ENCODE data around the gene TANGO6.

Gene TANGO6

DNA sequence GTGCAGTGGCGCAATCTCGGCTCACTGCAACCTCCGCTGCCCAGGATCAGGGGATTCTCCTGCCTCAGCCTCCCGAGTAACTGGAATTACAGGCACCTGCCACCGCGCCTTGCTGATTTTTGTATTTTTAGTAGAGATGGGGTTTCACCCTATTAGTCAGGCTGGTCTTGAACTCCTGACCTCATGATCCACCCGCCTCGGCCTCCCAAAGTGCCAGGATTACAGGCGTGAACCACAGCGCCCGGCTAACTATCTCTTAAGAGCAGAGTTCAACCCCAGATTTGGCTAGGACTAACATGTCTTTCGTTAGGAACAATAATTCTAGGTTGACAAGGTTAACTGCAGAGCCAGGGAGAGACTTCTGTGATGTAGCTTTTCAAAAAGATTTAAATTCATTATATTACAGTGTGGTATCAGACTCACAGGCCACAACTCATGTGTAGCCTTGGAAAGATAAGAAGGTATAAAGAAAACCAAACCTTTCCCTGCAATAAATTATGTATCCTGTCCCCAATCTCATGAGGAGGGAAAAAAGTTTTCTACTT is 284.7 kb downstream of the TANGO6 start:
- Histone ChIP-seq H3K36me3 (ENCODE audit: control insufficient read depth in 5 of 5, insufficient read depth in 5 of 5, low read length in 5 of 5) (peaks cover 0 to 6% (median 0%) of the 10 kb centered on the region in 5 donors), H3K4me1 (ENCODE audit: control insufficient read depth in 5 of 5, insufficient read depth in 5 of 5, low read length in 5 of 5) (peaks cover 0 to 28% (median 22%) of the 10 kb centered on the region in 5 donors), H3K9ac (ENCODE audit: low read length in 5 of 5) (no peak overlapping the region), H3K27me3 (ENCODE audit: control insufficient read depth in 5 of 5, insufficient read depth in 4 of 5, low read length in 5 of 5) (no peaks in the 10 kb centered on the region), H3K9me3 (ENCODE audit: control insufficient read depth in 5 of 5, low read length in 5 of 5) (no peaks in the 10 kb centered on the region), H3K27ac (ENCODE audit: low read depth, low read length) (no peak overlapping the region), H3K4me3 (ENCODE audit: low read depth in 1 of 5, low read length in 5 of 5) (no peak overlapping the region)

DNA sequence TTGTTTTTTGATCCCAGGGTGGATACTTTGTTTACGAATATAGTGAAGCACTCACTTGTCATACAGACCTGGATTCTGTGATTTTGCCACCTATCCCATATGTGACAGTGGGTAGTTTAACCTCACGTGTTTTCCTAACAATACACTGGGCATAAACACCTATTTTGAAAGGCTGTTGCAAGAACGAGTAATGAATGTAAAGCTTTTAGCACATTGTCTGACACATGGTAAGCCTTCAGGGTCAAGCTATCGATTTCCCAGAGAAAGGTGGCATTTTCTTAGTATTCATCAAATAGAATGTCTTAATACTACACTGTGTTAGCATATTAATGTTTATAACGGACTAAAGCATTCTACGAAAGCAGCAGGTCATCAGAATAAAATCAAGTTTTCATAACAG is 287.1 kb downstream of the TANGO6 start:
- no peaks in the 10 kb centered on the region for H3K27me3 ChIP-seq (ENCODE audit: control insufficient read depth in 5 of 5, insufficient read depth in 4 of 5, low read length in 5 of 5)
- peaks cover 0 to 40% (median 36%) of the 10 kb centered on the region in 5 donors for H3K4me1 ChIP-seq (ENCODE audit: control insufficient read depth in 5 of 5, insufficient read depth in 5 of 5, low read length in 5 of 5)
- H3K27ac ChIP-seq (ENCODE audit: low read depth, low read length), result peak overlapping the region; percentile 92
- no peaks in the 10 kb centered on the region for H3K9me3 ChIP-seq (ENCODE audit: control insufficient read depth in 5 of 5, low read length in 5 of 5)
- H3K9ac ChIP-seq (ENCODE audit: low read length in 5 of 5), result peak overlapping the region in 1 of 5 donors; percentile 54
- H3K4me3 ChIP-seq (ENCODE audit: low read depth in 1 of 5, low read length in 5 of 5), result no peak overlapping the region
- peaks cover 0 to 4% (median 0%) of the 10 kb centered on the region in 5 donors for H3K36me3 ChIP-seq (ENCODE audit: control insufficient read depth in 5 of 5, insufficient read depth in 5 of 5, low read length in 5 of 5)

DNA sequence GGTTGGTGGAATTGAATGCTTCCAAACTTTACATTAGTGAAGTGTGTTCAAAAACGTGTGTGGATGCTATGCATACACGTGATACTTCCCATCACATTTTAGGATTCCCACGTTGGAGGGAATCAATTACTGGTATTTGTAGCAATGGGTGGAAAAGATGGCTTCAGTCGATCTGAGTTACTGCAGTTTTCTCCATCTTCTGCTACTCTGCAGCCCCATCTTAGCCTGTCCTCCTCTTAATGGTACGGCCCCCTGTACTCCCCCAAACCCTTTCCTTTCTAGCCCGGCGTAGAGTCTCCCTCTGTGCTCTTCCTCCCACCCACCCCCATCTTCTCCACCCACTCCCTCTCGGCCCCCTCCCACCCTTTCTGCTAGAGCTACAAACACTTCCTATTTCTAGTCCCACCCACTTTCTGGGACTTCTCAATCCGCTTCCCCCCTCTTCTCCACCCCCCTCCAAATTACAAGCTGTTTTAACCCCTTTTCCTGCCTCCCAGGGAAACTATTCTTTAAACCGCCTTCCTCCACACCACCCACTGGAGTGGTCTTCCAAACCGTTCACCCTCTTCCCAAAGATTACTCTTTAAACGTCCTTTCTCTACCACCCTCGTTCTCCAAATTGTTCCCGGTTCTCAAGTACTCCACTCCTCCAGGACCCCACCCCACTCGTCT is 288.0 kb downstream of the TANGO6 start:
- Histone ChIP-seq H3K36me3 (ENCODE audit: control insufficient read depth in 5 of 5, insufficient read depth in 5 of 5, low read length in 5 of 5) (peaks cover 0 to 7% (median 0%) of the 10 kb centered on the region in 5 donors), H3K27ac (ENCODE audit: low read depth, low read length) (peak overlapping the region; percentile 92), H3K4me1 (ENCODE audit: control insufficient read depth in 5 of 5, insufficient read depth in 5 of 5, low read length in 5 of 5) (peaks cover 0 to 38% (median 36%) of the 10 kb centered on the region in 5 donors), H3K9me3 (ENCODE audit: control insufficient read depth in 5 of 5, low read length in 5 of 5) (no peaks in the 10 kb centered on the region), H3K9ac (ENCODE audit: low read length in 5 of 5) (peak overlapping the region; percentile 77 to 95 (median 92)), H3K27me3 (ENCODE audit: control insufficient read depth in 5 of 5, insufficient read depth in 4 of 5, low read length in 5 of 5) (no peaks in the 10 kb centered on the region), H3K4me3 (ENCODE audit: low read depth in 1 of 5, low read length in 5 of 5) (peak overlapping the region; percentile 94 to 97 (median 95))

DNA sequence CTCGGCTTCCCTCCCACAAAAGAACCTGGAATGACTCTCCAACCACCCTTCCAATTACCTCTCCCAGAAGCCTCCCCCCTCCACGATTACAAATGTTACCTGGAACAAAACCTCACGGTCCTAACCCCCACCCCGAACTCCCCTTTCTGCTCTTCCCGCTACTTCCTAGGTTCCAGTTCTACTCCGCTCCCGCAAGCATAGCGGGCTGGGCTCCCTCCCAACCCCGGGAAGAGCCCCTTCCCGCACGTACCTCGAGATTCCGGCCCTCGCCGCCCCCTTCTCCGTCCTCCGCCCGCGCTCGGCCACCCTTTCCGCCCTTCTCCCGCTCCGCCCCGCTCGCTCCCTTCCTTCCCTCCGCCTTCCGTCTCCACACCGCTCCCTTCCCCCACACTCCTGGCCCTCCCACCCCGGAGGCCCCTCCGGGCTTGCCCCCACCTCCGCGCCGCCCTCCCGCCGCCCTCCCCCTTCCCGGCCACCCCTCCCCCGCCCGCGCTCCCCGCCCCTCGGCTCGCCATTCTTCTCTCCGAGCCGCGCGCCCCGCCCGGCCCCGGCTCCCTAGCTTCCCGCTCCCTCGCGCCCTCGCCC is 288.6 kb downstream of the TANGO6 start:
- peak overlapping the region; percentile 77 to 95 (median 92) for H3K9ac ChIP-seq (ENCODE audit: low read length in 5 of 5)
- no peaks in the 10 kb centered on the region for H3K27me3 ChIP-seq (ENCODE audit: control insufficient read depth in 5 of 5, insufficient read depth in 4 of 5, low read length in 5 of 5)
- H3K4me3 ChIP-seq (ENCODE audit: low read depth in 1 of 5, low read length in 5 of 5), result peak overlapping the region; percentile 94 to 97 (median 95)
- H3K36me3 ChIP-seq (ENCODE audit: control insufficient read depth in 5 of 5, insufficient read depth in 5 of 5, low read length in 5 of 5), result peaks cover 0 to 12% (median 3%) of the 10 kb centered on the region in 5 donors
- H3K9me3 ChIP-seq (ENCODE audit: control insufficient read depth in 5 of 5, low read length in 5 of 5), result no peaks in the 10 kb centered on the region
- H3K4me1 ChIP-seq (ENCODE audit: control insufficient read depth in 5 of 5, insufficient read depth in 5 of 5, low read length in 5 of 5), result peaks cover 0 to 38% (median 30%) of the 10 kb centered on the region in 5 donors
- peak overlapping the region; percentile 92 for H3K27ac ChIP-seq (ENCODE audit: low read depth, low read length)

DNA sequence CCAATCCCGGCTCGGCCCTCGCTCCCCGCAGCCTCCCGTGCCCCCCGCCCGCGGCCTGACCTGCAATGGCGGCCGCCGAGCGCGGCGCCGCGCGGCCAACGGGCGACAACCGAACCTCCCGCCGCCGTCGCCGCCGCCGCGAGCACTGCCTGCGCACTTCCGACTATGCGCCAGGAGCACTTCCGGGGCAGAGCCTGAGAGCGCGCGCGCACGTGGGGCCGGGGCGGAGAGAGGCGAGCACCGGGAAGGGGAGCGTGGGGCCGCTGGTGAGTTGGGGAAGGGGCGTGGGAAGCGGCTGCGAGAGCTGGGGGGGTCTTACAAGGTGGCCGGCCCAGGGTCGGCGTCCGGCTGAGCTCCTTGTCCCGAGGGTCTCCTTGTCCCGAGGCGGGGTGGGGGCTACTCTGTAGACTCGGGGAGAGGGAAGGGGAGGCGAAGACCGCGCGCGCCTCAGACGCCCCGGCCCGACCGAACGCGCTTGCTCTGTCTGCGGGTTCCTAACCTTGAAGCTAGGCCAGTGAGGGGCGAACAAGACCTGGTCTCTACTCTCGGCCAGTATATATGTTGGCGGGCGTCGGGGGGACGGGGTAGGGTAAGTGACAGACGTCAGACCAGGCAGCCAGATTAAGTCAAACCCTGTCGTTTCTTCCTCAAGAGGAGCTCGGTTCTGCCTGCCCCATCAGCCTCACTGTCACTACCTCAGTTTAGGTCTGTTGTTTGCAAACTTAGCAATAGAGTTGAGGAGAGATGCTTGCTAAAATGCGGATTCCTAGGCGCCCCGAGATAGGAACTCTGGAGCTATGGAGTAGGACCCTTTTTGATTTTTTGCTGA is 289.3 kb downstream of the TANGO6 start, which contains the start of the genes CHTF8 and UTP4:
Gene CHTF8 (minus strand): TSS at position 165 of the 829 bp plus-strand sequence. CDS start 11,130 bp downstream, outside the sequence.
Gene UTP4 (plus strand): TSS at position 226 of the 829 bp plus-strand sequence. CDS start 811 bp downstream, outside the sequence.
- peaks cover 0 to 17% (median 10%) of the 10 kb centered on the region in 5 donors for H3K36me3 ChIP-seq (ENCODE audit: control insufficient read depth in 5 of 5, insufficient read depth in 5 of 5, low read length in 5 of 5)
- H3K4me1 ChIP-seq (ENCODE audit: control insufficient read depth in 5 of 5, insufficient read depth in 5 of 5, low read length in 5 of 5), result peaks cover 0 to 36% (median 30%) of the 10 kb centered on the region in 5 donors
- H3K9me3 ChIP-seq (ENCODE audit: control insufficient read depth in 5 of 5, low read length in 5 of 5), result no peaks in the 10 kb centered on the region
- no peaks in the 10 kb centered on the region for H3K27me3 ChIP-seq (ENCODE audit: control insufficient read depth in 5 of 5, insufficient read depth in 4 of 5, low read length in 5 of 5)
- peak within 1 kb of the TSS; percentile 92 for H3K27ac ChIP-seq (ENCODE audit: low read depth, low read length)
- peak within 1 kb of the TSS; percentile 94 to 97 (median 95) for H3K4me3 ChIP-seq (ENCODE audit: low read depth in 1 of 5, low read length in 5 of 5)
- peak within 1 kb of the TSS; percentile 77 to 95 (median 93) for H3K9ac ChIP-seq (ENCODE audit: low read length in 5 of 5)

DNA sequence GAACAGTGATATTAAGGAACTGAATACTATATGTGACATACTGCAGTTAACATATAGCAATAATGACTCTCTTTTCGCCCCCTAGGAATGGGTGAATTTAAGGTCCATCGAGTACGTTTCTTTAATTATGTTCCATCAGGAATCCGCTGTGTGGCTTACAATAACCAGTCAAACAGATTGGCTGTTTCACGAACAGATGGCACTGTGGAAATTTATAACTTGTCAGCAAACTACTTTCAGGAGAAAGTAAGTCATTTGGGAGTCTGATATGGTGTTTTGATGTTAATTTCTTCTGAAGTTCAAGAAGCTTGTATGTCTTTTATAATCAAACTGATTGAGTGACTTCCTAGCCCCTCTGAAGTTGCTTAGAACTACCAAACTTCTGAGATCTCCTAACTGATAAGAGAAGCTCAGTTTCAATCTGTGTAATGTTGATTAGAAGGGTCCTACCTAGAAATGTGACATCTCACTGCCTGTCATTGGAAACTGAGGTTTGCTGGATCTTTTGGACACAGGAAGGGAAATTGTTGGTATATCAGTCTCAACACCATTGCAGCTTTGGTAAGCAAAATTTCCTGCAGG is 290.1 kb downstream of the TANGO6 start:
- H3K9ac ChIP-seq (ENCODE audit: low read length in 5 of 5), result peak overlapping the region; percentile 6 to 93 (median 90)
- H3K9me3 ChIP-seq (ENCODE audit: control insufficient read depth in 5 of 5, low read length in 5 of 5), result no peaks in the 10 kb centered on the region
- H3K27me3 ChIP-seq (ENCODE audit: control insufficient read depth in 5 of 5, insufficient read depth in 4 of 5, low read length in 5 of 5), result no peaks in the 10 kb centered on the region
- H3K27ac ChIP-seq (ENCODE audit: low read depth, low read length), result peak overlapping the region; percentile 80
- peaks cover 4 to 25% (median 14%) of the 10 kb centered on the region in 5 donors for H3K36me3 ChIP-seq (ENCODE audit: control insufficient read depth in 5 of 5, insufficient read depth in 5 of 5, low read length in 5 of 5)
- peaks cover 0 to 36% (median 30%) of the 10 kb centered on the region in 5 donors for H3K4me1 ChIP-seq (ENCODE audit: control insufficient read depth in 5 of 5, insufficient read depth in 5 of 5, low read length in 5 of 5)
- peak overlapping the region; percentile 86 to 97 (median 94) for H3K4me3 ChIP-seq (ENCODE audit: low read depth in 1 of 5, low read length in 5 of 5)

Measured in subcutaneous abdominal adipose tissue (tissue), 5 donors.